ENCODE measurements around the gene SAFB.

Gene SAFB

GRCh38 chr19:5624741-5625278 lies 1.9 kb downstream of the SAFB start:
- H3K79me2 ChIP-seq (ENCODE audit: insufficient read depth, low read length): peaks cover 97% of the 10 kb centered on the region
- H4K20me1 ChIP-seq (ENCODE audit: insufficient read depth, low read length, poor library complexity, severe bottlenecking): peaks cover 93% of the 10 kb centered on the region
- peaks cover 6% of the 10 kb centered on the region for H3K27me3 ChIP-seq (ENCODE audit: insufficient read depth, low read length, poor library complexity, severe bottlenecking)
- peaks cover 70% of the 10 kb centered on the region for H3K4me1 ChIP-seq (ENCODE audit: insufficient read depth, low read length, poor library complexity, severe bottlenecking)
- H3K36me3 ChIP-seq (ENCODE audit: insufficient read depth, low read length): peaks cover 44% of the 10 kb centered on the region
- peak overlapping the region; percentile 99 for H3K4me2 ChIP-seq (ENCODE audit: low read depth, low read length, poor library complexity, severe bottlenecking)
- no peaks in the 10 kb centered on the region for H3K9me3 ChIP-seq (ENCODE audit: insufficient read depth, low read depth, low read length)
- peak overlapping the region; percentile 96 for H3K9ac ChIP-seq (ENCODE audit: low read depth, low read length, poor library complexity, severe bottlenecking)
- H3K4me3 ChIP-seq (ENCODE audit: low read length, poor library complexity, severe bottlenecking): peak overlapping the region; percentile 100
- H3F3A ChIP-seq (ENCODE audit: low read depth): no peaks in the 10 kb centered on the region
- H2AFZ ChIP-seq (ENCODE audit: low read length): no peak overlapping the region
- H3K9me2 ChIP-seq (replicated peaks; ENCODE audit: low read depth, low read length): no peaks in the 10 kb centered on the region
- no peak for TF ChIP-seq EZH2phosphoT487 (IDR thresholded peaks at IDR 0.05; ENCODE audit: borderline replicate concordance)
- TF ChIP-seq CTCF (conservative IDR thresholded peaks at IDR 0.05; ENCODE audit: low read length): no peak

GRCh38 chr19:5625641-5626040 lies 2.8 kb downstream of the SAFB start:
- Histone ChIP-seq H3K36me3 (ENCODE audit: insufficient read depth, low read length) (peaks cover 49% of the 10 kb centered on the region), H3K9me3 (ENCODE audit: insufficient read depth, low read depth, low read length) (no peaks in the 10 kb centered on the region), H3K4me2 (ENCODE audit: low read depth, low read length, poor library complexity, severe bottlenecking) (peak overlapping the region; percentile 99), H3K9me2 (replicated peaks; ENCODE audit: low read depth, low read length) (no peaks in the 10 kb centered on the region), H3K27me3 (ENCODE audit: insufficient read depth, low read length, poor library complexity, severe bottlenecking) (peaks cover 6% of the 10 kb centered on the region), H3K4me3 (ENCODE audit: low read length, poor library complexity, severe bottlenecking) (peak overlapping the region; percentile 100), H3K9ac (ENCODE audit: low read depth, low read length, poor library complexity, severe bottlenecking) (peak overlapping the region; percentile 96), H3F3A (ENCODE audit: low read depth) (no peaks in the 10 kb centered on the region), H4K20me1 (ENCODE audit: insufficient read depth, low read length, poor library complexity, severe bottlenecking) (peaks cover 91% of the 10 kb centered on the region), H3K79me2 (ENCODE audit: insufficient read depth, low read length) (peaks cover 97% of the 10 kb centered on the region), H2AFZ (ENCODE audit: low read length) (no peak overlapping the region), H3K4me1 (ENCODE audit: insufficient read depth, low read length, poor library complexity, severe bottlenecking) (peaks cover 63% of the 10 kb centered on the region)
- TF ChIP-seq CTCF (conservative IDR thresholded peaks at IDR 0.05; ENCODE audit: low read length): no peak
- no peak for TF ChIP-seq EZH2phosphoT487 (IDR thresholded peaks at IDR 0.05; ENCODE audit: borderline replicate concordance)

- Histone ChIP-seq H3K9me2 (replicated peaks; ENCODE audit: low read depth, low read length) (no peaks in the 10 kb centered on the region), H3K4me3 (ENCODE audit: low read length, poor library complexity, severe bottlenecking) (peak overlapping the region; percentile 100), H3K9ac (ENCODE audit: low read depth, low read length, poor library complexity, severe bottlenecking) (peak overlapping the region; percentile 33), H4K20me1 (ENCODE audit: insufficient read depth, low read length, poor library complexity, severe bottlenecking) (peaks cover 90% of the 10 kb centered on the region), H3K27me3 (ENCODE audit: insufficient read depth, low read length, poor library complexity, severe bottlenecking) (peaks cover under 1% of the 10 kb centered on the region), H3K36me3 (ENCODE audit: insufficient read depth, low read length) (peaks cover 53% of the 10 kb centered on the region), H3F3A (ENCODE audit: low read depth) (no peaks in the 10 kb centered on the region), H2AFZ (ENCODE audit: low read length) (no peak overlapping the region), H3K79me2 (ENCODE audit: insufficient read depth, low read length) (peaks cover 97% of the 10 kb centered on the region), H3K9me3 (ENCODE audit: insufficient read depth, low read depth, low read length) (no peaks in the 10 kb centered on the region), H3K4me2 (ENCODE audit: low read depth, low read length, poor library complexity, severe bottlenecking) (peak overlapping the region; percentile 99), H3K4me1 (ENCODE audit: insufficient read depth, low read length, poor library complexity, severe bottlenecking) (peaks cover 63% of the 10 kb centered on the region)
- no peak for TF ChIP-seq EZH2phosphoT487 (IDR thresholded peaks at IDR 0.05; ENCODE audit: borderline replicate concordance)
- no peak for TF ChIP-seq CTCF (conservative IDR thresholded peaks at IDR 0.05; ENCODE audit: low read length)
Observed at GRCh38 chr19:5627395-5627904, 4.6 kb downstream of the SAFB start.

Measured in Loucy (cell line).